Kidney glomerular epithelial cell (primary cell): ENCODE measurements around the gene SYNPO2L.

ENCODE experiments used
- DNase-seq: peaks from one replicate; lab custom pipeline; 2025; lab: John Stamatoyannopoulos, UW

The SYNPO2L gene

GRCh38 chr10:73649876-73650536, 5.8 kb downstream of the SYNPO2L start:
- no peak for DNase-seq

GRCh38 chr10:73648975-73649829, 6.6 kb downstream of the SYNPO2L start:
- peak; percentile 70 for DNase-seq

- no peak for DNase-seq
These were observed 7.8 kb downstream of the SYNPO2L start for GRCh38 chr10:73647875-73648651.

GRCh38 chr10:73647211-73647874, 8.5 kb downstream of the SYNPO2L start:
- peak; percentile 1 for DNase-seq

GRCh38 chr10:73646598-73647041, 9.2 kb downstream of the SYNPO2L start:
- DNase-seq: no peak

GRCh38 chr10:73645251-73645650, 10.6 kb downstream of the SYNPO2L start:
- DNase-seq: no peak

- no peak for DNase-seq
These were observed 11.1 kb downstream of the SYNPO2L start for GRCh38 chr10:73644767-73645166.

GRCh38 chr10:73644015-73644743, 11.7 kb downstream of the SYNPO2L start:
- peak; percentile 58 for DNase-seq

GRCh38 chr10:73643362-73643761, 12.5 kb downstream of the SYNPO2L start:
- no peak for DNase-seq

GRCh38 chr10:73641328-73642060, 14.3 kb downstream of the SYNPO2L start, which contains the start of gene MYOZ1:
Gene MYOZ1 (minus strand): TSS chr10:73641474. CDS start chr10:73640017, 1,457 bp downstream.
- peak; percentile 3 for DNase-seq

- no peak for DNase-seq
These were observed 16.5 kb downstream of the SYNPO2L start for GRCh38 chr10:73639286-73639685.

GRCh38 chr10:73635781-73636180, 20.0 kb downstream of the SYNPO2L start:
- no peak for DNase-seq

- DNase-seq: no peak
These were observed 21.4 kb downstream of the SYNPO2L start for GRCh38 chr10:73634421-73634820.

GRCh38 chr10:73629165-73629564, 26.7 kb downstream of the SYNPO2L start:
- DNase-seq: no peak

GRCh38 chr10:73628405-73628804, 27.4 kb downstream of the SYNPO2L start:
- DNase-seq: no peak

- DNase-seq: no peak
These were observed 28.5 kb downstream of the SYNPO2L start for GRCh38 chr10:73627300-73627699.

GRCh38 chr10:73625884-73626752, 29.7 kb downstream of the SYNPO2L start:
- DNase-seq: peak; percentile 94

GRCh38 chr10:73625004-73625883, 30.6 kb downstream of the SYNPO2L start:
- peak; percentile 64 for DNase-seq
